GM13976 (cell line): ENCODE results near the gene C19orf85.
A peak's percentile ranks its signal among the peaks of the same experiment; 100 is the strongest.

ENCODE experiments used
- DNase-seq: peaks from one replicate; pipeline ENCODE4 v3.0.0; 2012; ENCODE audit warnings: low spot score
- in situ Hi-C: fragments of 300-500 bp; cut with MboI; formaldehyde crosslinking; loops from one replicate; pipeline ENCODE4 v1.12.0; 2022; ENCODE audit warnings: low sequenced_read_pairs, mixed read lengths, inconsistent platforms; ENCODE audit not compliant: unreplicated experiment
- TF ChIP-seq, protein P1 (sequence below): IDR thresholded peaks from 2 replicates; pipeline ENCODE4 v1.5.1; 2012; ENCODE audit warnings: borderline replicate concordance, mild to moderate bottlenecking; ENCODE audit not compliant: insufficient read depth; ENCODE audit errors: extremely low read depth, missing control alignments, control extremely low read depth

C19orf85 gene

DNA sequence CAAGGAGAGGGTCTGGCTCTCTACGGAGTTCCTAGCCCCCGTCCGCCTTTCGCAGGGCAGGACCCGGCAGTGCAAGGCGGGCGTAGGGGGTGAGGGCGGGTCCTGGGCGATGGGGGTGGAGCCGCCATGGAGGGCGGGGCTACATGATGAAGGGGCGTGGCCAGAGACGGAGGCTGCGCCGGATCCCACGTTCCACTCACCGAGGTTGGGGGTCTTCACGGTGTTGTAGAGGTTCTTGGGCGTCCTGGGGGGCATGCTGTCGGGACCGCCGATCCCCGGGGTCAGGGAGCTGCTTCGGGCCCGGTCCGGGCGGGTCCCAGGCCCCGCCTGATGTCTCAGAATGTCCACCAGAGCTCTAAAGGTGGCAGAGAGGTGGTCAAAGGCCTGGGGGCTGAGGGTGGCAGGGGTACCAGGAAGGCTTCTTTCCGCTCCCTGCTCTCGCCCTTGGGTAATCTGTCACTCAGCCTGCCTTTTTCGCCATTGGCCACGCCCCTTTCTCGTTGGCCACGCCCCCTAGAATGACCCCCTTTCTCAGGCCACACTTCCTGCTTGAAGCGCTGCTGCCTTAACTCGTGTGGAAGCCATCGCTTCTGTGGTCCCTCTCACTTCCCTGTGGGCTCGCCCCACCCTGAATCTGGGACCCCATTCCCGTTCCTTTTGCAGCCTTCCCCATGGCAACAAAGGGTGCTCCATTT, 24.0 kb downstream of the C19orf85 start:
- peak; percentile 73 for DNase-seq
- TF ChIP-seq, protein P1, sequence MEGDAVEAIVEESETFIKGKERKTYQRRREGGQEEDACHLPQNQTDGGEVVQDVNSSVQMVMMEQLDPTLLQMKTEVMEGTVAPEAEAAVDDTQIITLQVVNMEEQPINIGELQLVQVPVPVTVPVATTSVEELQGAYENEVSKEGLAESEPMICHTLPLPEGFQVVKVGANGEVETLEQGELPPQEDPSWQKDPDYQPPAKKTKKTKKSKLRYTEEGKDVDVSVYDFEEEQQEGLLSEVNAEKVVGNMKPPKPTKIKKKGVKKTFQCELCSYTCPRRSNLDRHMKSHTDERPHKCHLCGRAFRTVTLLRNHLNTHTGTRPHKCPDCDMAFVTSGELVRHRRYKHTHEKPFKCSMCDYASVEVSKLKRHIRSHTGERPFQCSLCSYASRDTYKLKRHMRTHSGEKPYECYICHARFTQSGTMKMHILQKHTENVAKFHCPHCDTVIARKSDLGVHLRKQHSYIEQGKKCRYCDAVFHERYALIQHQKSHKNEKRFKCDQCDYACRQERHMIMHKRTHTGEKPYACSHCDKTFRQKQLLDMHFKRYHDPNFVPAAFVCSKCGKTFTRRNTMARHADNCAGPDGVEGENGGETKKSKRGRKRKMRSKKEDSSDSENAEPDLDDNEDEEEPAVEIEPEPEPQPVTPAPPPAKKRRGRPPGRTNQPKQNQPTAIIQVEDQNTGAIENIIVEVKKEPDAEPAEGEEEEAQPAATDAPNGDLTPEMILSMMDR = no peak
- in situ Hi-C loops = no loop called here

DNA sequence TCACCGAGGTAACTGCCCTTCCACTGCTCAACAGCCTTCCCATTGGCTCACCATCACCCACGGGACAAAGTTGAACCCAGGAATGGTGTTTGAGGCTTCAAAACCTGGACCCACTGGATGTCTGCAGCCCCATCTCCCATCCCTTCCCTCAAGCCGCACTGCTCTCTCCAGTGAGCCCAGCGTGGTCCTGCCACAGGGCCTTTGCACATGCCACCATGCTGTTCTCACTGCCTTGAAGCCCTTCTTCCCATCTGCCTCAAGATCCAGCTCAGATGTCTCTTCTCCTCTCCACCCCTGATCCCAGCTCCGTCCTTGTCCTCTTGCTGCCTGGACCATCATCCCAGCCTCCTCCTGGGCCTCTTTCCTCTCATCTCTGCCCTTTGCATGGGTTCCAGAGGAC, 25.5 kb downstream of the C19orf85 start:
- TF ChIP-seq, protein P1 = no peak
- DNase-seq = no peak
- in situ Hi-C loops = no loop called here

DNA sequence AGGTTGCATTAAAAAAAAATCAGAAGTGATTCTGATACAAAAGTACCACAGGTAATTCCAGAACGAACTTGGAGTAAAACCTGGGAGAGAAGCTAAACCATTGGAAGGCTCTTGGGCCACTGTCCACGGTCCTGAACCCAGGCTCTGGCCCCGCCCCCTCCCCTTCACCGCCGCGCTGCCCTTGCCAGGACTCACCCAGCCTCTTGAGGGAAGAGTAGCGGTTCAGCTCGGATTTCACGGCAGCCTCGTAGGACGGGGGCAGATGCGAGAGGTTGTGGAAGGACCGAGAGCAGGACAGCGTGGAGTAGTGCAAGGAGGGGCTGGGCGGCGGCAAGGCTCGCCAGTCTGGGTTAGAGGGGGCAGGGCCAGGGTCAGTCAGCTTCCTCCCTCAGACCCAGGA, 27.1 kb downstream of the C19orf85 start:
- in situ Hi-C loops = no loop called here
- TF ChIP-seq, protein P1 = no peak
- no peak for DNase-seq

DNA sequence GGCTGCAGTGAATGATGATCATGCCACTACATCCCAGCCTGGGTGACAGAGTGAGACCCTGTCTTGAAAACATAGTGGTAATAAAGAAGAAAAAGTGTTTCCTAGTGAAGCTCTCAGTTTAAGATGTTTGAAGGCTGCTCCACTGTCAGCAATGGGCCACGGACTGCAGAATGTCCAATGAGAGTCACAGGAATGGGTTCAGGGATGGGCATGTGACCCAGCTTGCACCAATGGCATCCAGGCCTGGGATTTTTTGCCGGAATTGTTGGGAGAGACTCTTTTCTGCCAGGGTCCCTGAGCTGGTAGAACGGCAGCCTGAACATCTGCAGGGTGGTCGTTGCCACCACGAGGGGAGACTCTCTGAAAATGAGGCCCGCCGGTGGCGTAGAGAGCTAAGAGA, 27.7 kb downstream of the C19orf85 start:
- no peak for DNase-seq
- TF ChIP-seq, protein P1 = no peak
- in situ Hi-C loops = no loop called here

DNA sequence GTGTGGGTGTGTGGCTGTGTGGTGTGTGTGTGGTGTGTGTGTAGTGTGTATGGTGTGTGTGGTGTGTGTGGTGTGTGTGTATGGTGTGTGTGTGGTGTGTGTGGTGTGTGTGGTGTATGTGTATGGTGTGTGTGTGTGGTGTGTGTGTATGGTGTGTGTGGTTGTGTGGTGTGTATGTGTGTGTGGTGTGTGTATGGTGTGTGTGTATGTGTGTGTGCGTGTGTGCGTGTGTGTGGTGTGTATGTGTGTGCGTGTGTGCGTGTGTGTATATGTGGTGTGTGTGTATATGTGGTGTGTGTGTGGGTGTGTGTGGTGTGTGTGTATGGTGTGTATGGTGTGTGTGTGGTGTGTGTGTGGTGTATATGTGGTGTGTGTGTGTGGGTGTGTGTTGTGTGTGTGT, 29.5 kb downstream of the C19orf85 start:
- in situ Hi-C loops = no loop called here
- TF ChIP-seq, protein P1 = no peak
- DNase-seq = no peak

DNA sequence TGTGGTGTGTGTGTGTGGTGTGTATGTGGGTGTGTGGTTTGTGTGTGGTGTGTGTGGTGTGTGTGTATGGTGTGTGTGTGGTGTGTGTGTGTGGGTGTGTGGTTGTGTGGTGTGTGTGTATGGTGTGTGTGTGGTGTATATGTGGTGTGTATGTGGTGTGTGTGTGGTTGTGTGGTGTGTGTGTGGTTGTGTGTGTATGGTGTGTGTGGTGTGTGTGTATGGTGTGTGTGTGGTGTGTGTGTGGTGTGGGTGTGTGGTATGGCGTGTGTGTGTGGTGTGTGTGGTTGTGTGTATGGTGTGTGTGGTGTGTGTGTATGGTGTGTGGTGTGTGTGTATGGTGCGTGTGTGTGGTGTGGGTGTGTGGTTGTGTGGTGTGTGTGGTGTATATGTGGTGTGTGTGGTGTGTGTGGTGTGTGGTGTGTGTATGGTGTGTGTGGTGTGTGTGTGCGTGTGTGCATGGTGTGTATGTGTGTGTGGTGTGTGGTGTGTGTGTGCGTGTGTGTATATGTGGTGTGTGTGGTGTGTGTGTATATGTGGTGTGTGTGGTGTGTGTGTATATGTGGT, 30.1 kb downstream of the C19orf85 start:
- in situ Hi-C loops = no loop called here
- TF ChIP-seq, protein P1 = no peak
- DNase-seq = no peak
